Stimulated activated CD8-positive, alpha-beta memory T cell treated with anti-CD3 and anti-CD28 coated beads, Interleukin-15, amount 100 ng/mL, for 48 hours (primary cell): Measurements from ENCODE around the gene COMMD3.
"Not testable (repeated sequence)": the region's sequence is repeated elsewhere in the genome, so short reads cannot be mapped to it uniquely, and the experiment has no call there.

Experiments used
- DNase-seq, 2 donors: peaks; one replicate each; pipeline ENCODE4 v3.0.0-alpha.2; 2020; ENCODE audit warnings: low read depth in 2 of 2

Gene COMMD3

GRCh38 chr10:22338931-22339330 is 22.7 kb downstream of the COMMD3 start:
- DNase-seq = no peak

- DNase-seq = no peak
Observed at GRCh38 chr10:22339761-22340328, 23.7 kb downstream of the COMMD3 start.

- DNase-seq = no peak
Observed at GRCh38 chr10:22340329-22341189, 24.4 kb downstream of the COMMD3 start.

- DNase-seq = no peak
Observed at GRCh38 chr10:22341190-22341925, 25.2 kb downstream of the COMMD3 start.

GRCh38 chr10:22341926-22342196 is 25.7 kb downstream of the COMMD3 start:
- DNase-seq = no peak

GRCh38 chr10:22342421-22342820 is 26.2 kb downstream of the COMMD3 start:
- no peak for DNase-seq

- DNase-seq = no peak
Observed at GRCh38 chr10:22343731-22344130, 27.5 kb downstream of the COMMD3 start.

- DNase-seq = no peak
Observed at GRCh38 chr10:22344249-22344648, 28.1 kb downstream of the COMMD3 start.

- DNase-seq = no peak
Observed at GRCh38 chr10:22344781-22345300, 28.7 kb downstream of the COMMD3 start.

- DNase-seq = peak in 1 of 2 donors; percentile 53
Observed at GRCh38 chr10:22345301-22346095, 29.3 kb downstream of the COMMD3 start, which contains the start of gene SPAG6. Gene SPAG6 (plus strand): TSS chr10:22345496. CDS start chr10:22345612, 116 bp downstream.

GRCh38 chr10:22346096-22346661 is 30.0 kb downstream of the COMMD3 start:
- no peak for DNase-seq

GRCh38 chr10:22349755-22350154 is 33.6 kb downstream of the COMMD3 start:
- no peak for DNase-seq

GRCh38 chr10:22351131-22351703 is 35.0 kb downstream of the COMMD3 start:
- DNase-seq = no peak

GRCh38 chr10:22356324-22356873 is 40.2 kb downstream of the COMMD3 start:
- no peak for DNase-seq

GRCh38 chr10:22357770-22358169 is 41.6 kb downstream of the COMMD3 start:
- DNase-seq = not testable (repeated sequence)

- DNase-seq = no peak
Observed at GRCh38 chr10:22363305-22363704, 47.1 kb downstream of the COMMD3 start.

- no peak for DNase-seq
Observed at GRCh38 chr10:22364407-22365140, 48.4 kb downstream of the COMMD3 start.

- no peak for DNase-seq
Observed at GRCh38 chr10:22365233-22365632, 49.0 kb downstream of the COMMD3 start.

GRCh38 chr10:22365644-22366434 is 49.7 kb downstream of the COMMD3 start:
- DNase-seq = no peak
